GM12891 (cell line): ENCODE data around the gene GSC2.

Experiments
- DNase-seq: peaks from one replicate; pipeline ENCODE4 v3.0.0; 2011; ENCODE audit warnings: low spot score; ENCODE audit not compliant: insufficient read length
- FAIRE-seq: peaks from 2 replicates; lab custom pipeline; 2011; peaks lifted over from hg19 to GRCh38; lab: Jason Lieb, UNC
- PAX5 ChIP-seq: IDR thresholded peaks from 2 replicates; pipeline ENCODE4 v1.6.1; 2011; ENCODE audit warnings: low read length, moderate library complexity, mild to moderate bottlenecking; ENCODE audit not compliant: insufficient read depth, severe bottlenecking
- POLR2A ChIP-seq: IDR thresholded peaks from 2 replicates; pipeline ENCODE4 v1.6.1; 2011; ENCODE audit warnings: low read depth, low read length, control low read depth
- POLR2AphosphoS5 ChIP-seq: IDR thresholded peaks from 2 replicates; pipeline ENCODE4 v1.6.1; 2011; ENCODE audit warnings: low read depth, low read length, control low read depth
- POU2F2 ChIP-seq: IDR thresholded peaks from 2 replicates; pipeline ENCODE4 v1.6.1; 2011; ENCODE audit warnings: low read depth, mild to moderate bottlenecking, control low read depth, low read length, moderate library complexity
- SPI1 ChIP-seq: IDR thresholded peaks from 2 replicates; pipeline ENCODE4 v1.6.1; 2011; ENCODE audit warnings: low read depth, low read length, control low read depth
- TAF1 ChIP-seq: IDR thresholded peaks from 2 replicates; pipeline ENCODE4 v1.6.1; 2011; ENCODE audit warnings: low read depth, low read length, control low read depth

The GSC2 gene

GRCh38 chr22:19125474-19126308, 24.4 kb downstream of the GSC2 start:
- DNase-seq (no peak), FAIRE-seq (no peak)
- TF ChIP-seq POLR2A = no peak
- no peak for TF ChIP-seq TAF1
- no peak for TF ChIP-seq PAX5
- TF ChIP-seq SPI1 = no peak
- no peak for TF ChIP-seq POLR2AphosphoS5
- no peak for TF ChIP-seq POU2F2

- TF ChIP-seq TAF1 = no peak
- TF ChIP-seq POLR2A = no peak
- TF ChIP-seq PAX5 = no peak
- TF ChIP-seq SPI1 = no peak
- TF ChIP-seq POU2F2 = no peak
- no peak for TF ChIP-seq POLR2AphosphoS5
- no peak for DNase-seq
- FAIRE-seq = no peak
These were observed 25.1 kb downstream of the GSC2 start for GRCh38 chr22:19125011-19125410.

GRCh38 chr22:19124377-19124776, 25.7 kb downstream of the GSC2 start:
- FAIRE-seq (no peak), DNase-seq (no peak)
- TF ChIP-seq POU2F2 (no peak), PAX5 (no peak), SPI1 (no peak), POLR2AphosphoS5 (no peak), TAF1 (no peak), POLR2A (no peak)

GRCh38 chr22:19123936-19124335, 26.2 kb downstream of the GSC2 start:
- DNase-seq = no peak
- FAIRE-seq = no peak
- no peak for TF ChIP-seq POLR2AphosphoS5
- no peak for TF ChIP-seq SPI1
- TF ChIP-seq TAF1 = no peak
- no peak for TF ChIP-seq POU2F2
- no peak for TF ChIP-seq POLR2A
- no peak for TF ChIP-seq PAX5

GRCh38 chr22:19122752-19123492, 27.2 kb downstream of the GSC2 start:
- TF ChIP-seq POLR2A (no peak), PAX5 (no peak)
- FAIRE-seq = peak; percentile 35
- no peak for DNase-seq

- FAIRE-seq = peak; percentile 90
- TF ChIP-seq POLR2AphosphoS5 = peak; percentile 86
- TF ChIP-seq POU2F2 = no peak
- no peak for TF ChIP-seq SPI1
- peak; percentile 78 for TF ChIP-seq POLR2A
- TF ChIP-seq PAX5 = no peak
- peak; percentile 60; the same call in 1 of the 2 replicates for TF ChIP-seq TAF1
- peak; percentile 99 for DNase-seq
These were observed 27.8 kb downstream of the GSC2 start, which contains the start of gene DGCR2 for GRCh38 chr22:19122143-19122751. TSS of gene DGCR2 (minus strand) at chr22:19122412. CDS start at chr22:19122206, 206 bp downstream.

GRCh38 chr22:19121631-19122142, 28.4 kb downstream of the GSC2 start:
- no peak for FAIRE-seq
- TF ChIP-seq POLR2A = no peak
- no peak for TF ChIP-seq POU2F2
- TF ChIP-seq SPI1 = no peak
- no peak for TF ChIP-seq PAX5
- TF ChIP-seq TAF1 = no peak
- TF ChIP-seq POLR2AphosphoS5 = no peak
- no peak for DNase-seq

- no peak for FAIRE-seq
- DNase-seq = no peak
- TF ChIP-seq POLR2A (no peak), SPI1 (no peak), POU2F2 (no peak), PAX5 (no peak), TAF1 (no peak), POLR2AphosphoS5 (no peak)
These were observed 29.1 kb downstream of the GSC2 start for GRCh38 chr22:19120829-19121630.
